Measurements from ENCODE around the gene CIDEC. TPM values are rescaled to one million over a fixed set of nuclear protein-coding genes. Genes with fewer than 3 reads are reported as not detected.
"Not testable (repeated sequence)": the region's sequence is repeated elsewhere in the genome, so short reads cannot be mapped to it uniquely, and the experiment has no call there.

CIDEC gene
- total and polyA plus RNA-seq, 2 donors, result 0.14 to 0.91 TPM

- Histone ChIP-seq H3K9me3 (ENCODE audit: control insufficient read depth in 2 of 2, insufficient read depth in 1 of 2, low read length in 1 of 2) (no peaks in the 10 kb centered on the region), H3K4me3 (ENCODE audit: low read length in 2 of 2) (no peak overlapping the region), H3K27me3 (ENCODE audit: control insufficient read depth in 2 of 2, insufficient read depth in 1 of 2, low read length in 1 of 2) (peaks cover 0 to 26% of the 10 kb centered on the region in 2 donors), H3K36me3 (ENCODE audit: control insufficient read depth in 2 of 2, insufficient read depth in 2 of 2, low read length in 1 of 2) (no peaks in the 10 kb centered on the region), H3K4me1 (ENCODE audit: control insufficient read depth in 2 of 2, insufficient read depth in 2 of 2, low read length in 2 of 2) (peaks cover 0 to 2% of the 10 kb centered on the region in 2 donors), H3K27ac (ENCODE audit: low read depth in 1 of 2, low read length in 1 of 2) (no peak overlapping the region)
- 97% methylated on average over 12 of the region's 12 CpGs for WGBS
- DNase-seq (ENCODE audit: low read depth in 6 of 9, low spot score in 9 of 9), result no peak
Measured at GRCh38 chr3:9859530-9860025, 20.5 kb downstream of the CIDEC start.

GRCh38 chr3:9855594-9855993 lies 24.5 kb downstream of the CIDEC start:
- no peak overlapping the region for H3K4me3 ChIP-seq (ENCODE audit: low read length in 2 of 2)
- DNase-seq (ENCODE audit: low read depth in 6 of 9, low spot score in 9 of 9), result no peak
- H3K27ac ChIP-seq (ENCODE audit: low read depth in 1 of 2, low read length in 1 of 2), result no peak overlapping the region
- 99% methylated on average over 3 of the region's 3 CpGs for WGBS
- H3K27me3 ChIP-seq (ENCODE audit: control insufficient read depth in 2 of 2, insufficient read depth in 1 of 2, low read length in 1 of 2), result peaks cover 0 to 2% of the 10 kb centered on the region in 2 donors
- no peaks in the 10 kb centered on the region for H3K4me1 ChIP-seq (ENCODE audit: control insufficient read depth in 2 of 2, insufficient read depth in 2 of 2, low read length in 2 of 2)
- H3K36me3 ChIP-seq (ENCODE audit: control insufficient read depth in 2 of 2, insufficient read depth in 2 of 2, low read length in 1 of 2), result no peaks in the 10 kb centered on the region
- no peaks in the 10 kb centered on the region for H3K9me3 ChIP-seq (ENCODE audit: control insufficient read depth in 2 of 2, insufficient read depth in 1 of 2, low read length in 1 of 2)

GRCh38 chr3:9854291-9854940 lies 25.6 kb downstream of the CIDEC start:
- not testable (repeated sequence) for H3K4me1 ChIP-seq (ENCODE audit: control insufficient read depth in 2 of 2, insufficient read depth in 2 of 2, low read length in 2 of 2); DNase-seq (ENCODE audit: low read depth in 6 of 9, low spot score in 9 of 9); H3K9me3 ChIP-seq (ENCODE audit: control insufficient read depth in 2 of 2, insufficient read depth in 1 of 2, low read length in 1 of 2); H3K4me3 ChIP-seq (ENCODE audit: low read length in 2 of 2); H3K36me3 ChIP-seq (ENCODE audit: control insufficient read depth in 2 of 2, insufficient read depth in 2 of 2, low read length in 1 of 2); H3K27me3 ChIP-seq (ENCODE audit: control insufficient read depth in 2 of 2, insufficient read depth in 1 of 2, low read length in 1 of 2); H3K27ac ChIP-seq (ENCODE audit: low read depth in 1 of 2, low read length in 1 of 2)
- 93% methylated on average over 11 of the region's 11 CpGs for WGBS

- H3K27me3 ChIP-seq (ENCODE audit: control insufficient read depth in 2 of 2, insufficient read depth in 1 of 2, low read length in 1 of 2), result peaks cover 0 to 2% of the 10 kb centered on the region in 2 donors
- H3K4me1 ChIP-seq (ENCODE audit: control insufficient read depth in 2 of 2, insufficient read depth in 2 of 2, low read length in 2 of 2), result no peaks in the 10 kb centered on the region
- WGBS, result 98% methylated on average over 6 of the region's 6 CpGs
- no peak overlapping the region for H3K4me3 ChIP-seq (ENCODE audit: low read length in 2 of 2)
- no peaks in the 10 kb centered on the region for H3K9me3 ChIP-seq (ENCODE audit: control insufficient read depth in 2 of 2, insufficient read depth in 1 of 2, low read length in 1 of 2)
- H3K27ac ChIP-seq (ENCODE audit: low read depth in 1 of 2, low read length in 1 of 2), result no peak overlapping the region
- H3K36me3 ChIP-seq (ENCODE audit: control insufficient read depth in 2 of 2, insufficient read depth in 2 of 2, low read length in 1 of 2), result no peaks in the 10 kb centered on the region
- no peak for DNase-seq (ENCODE audit: low read depth in 6 of 9, low spot score in 9 of 9)
Measured at GRCh38 chr3:9852528-9852927, 27.5 kb downstream of the CIDEC start.

- not testable (repeated sequence) for H3K4me1 ChIP-seq (ENCODE audit: control insufficient read depth in 2 of 2, insufficient read depth in 2 of 2, low read length in 2 of 2); H3K9me3 ChIP-seq (ENCODE audit: control insufficient read depth in 2 of 2, insufficient read depth in 1 of 2, low read length in 1 of 2); H3K36me3 ChIP-seq (ENCODE audit: control insufficient read depth in 2 of 2, insufficient read depth in 2 of 2, low read length in 1 of 2); H3K27ac ChIP-seq (ENCODE audit: low read depth in 1 of 2, low read length in 1 of 2); H3K27me3 ChIP-seq (ENCODE audit: control insufficient read depth in 2 of 2, insufficient read depth in 1 of 2, low read length in 1 of 2); DNase-seq (ENCODE audit: low read depth in 6 of 9, low spot score in 9 of 9); H3K4me3 ChIP-seq (ENCODE audit: low read length in 2 of 2)
- 90% methylated on average over 6 of the region's 6 CpGs for WGBS
Measured at GRCh38 chr3:9851926-9852325, 28.1 kb downstream of the CIDEC start.

GRCh38 chr3:9851383-9851782 lies 28.7 kb downstream of the CIDEC start:
- H3K27me3 ChIP-seq (ENCODE audit: control insufficient read depth in 2 of 2, insufficient read depth in 1 of 2, low read length in 1 of 2); H3K4me1 ChIP-seq (ENCODE audit: control insufficient read depth in 2 of 2, insufficient read depth in 2 of 2, low read length in 2 of 2); DNase-seq (ENCODE audit: low read depth in 6 of 9, low spot score in 9 of 9); H3K36me3 ChIP-seq (ENCODE audit: control insufficient read depth in 2 of 2, insufficient read depth in 2 of 2, low read length in 1 of 2); H3K4me3 ChIP-seq (ENCODE audit: low read length in 2 of 2); H3K9me3 ChIP-seq (ENCODE audit: control insufficient read depth in 2 of 2, insufficient read depth in 1 of 2, low read length in 1 of 2); H3K27ac ChIP-seq (ENCODE audit: low read depth in 1 of 2, low read length in 1 of 2): not testable (repeated sequence)
- WGBS, result 94% methylated on average over 6 of the region's 6 CpGs

- not testable (repeated sequence) for H3K4me3 ChIP-seq (ENCODE audit: low read length in 2 of 2); H3K9me3 ChIP-seq (ENCODE audit: control insufficient read depth in 2 of 2, insufficient read depth in 1 of 2, low read length in 1 of 2); H3K4me1 ChIP-seq (ENCODE audit: control insufficient read depth in 2 of 2, insufficient read depth in 2 of 2, low read length in 2 of 2); H3K27me3 ChIP-seq (ENCODE audit: control insufficient read depth in 2 of 2, insufficient read depth in 1 of 2, low read length in 1 of 2); H3K27ac ChIP-seq (ENCODE audit: low read depth in 1 of 2, low read length in 1 of 2); H3K36me3 ChIP-seq (ENCODE audit: control insufficient read depth in 2 of 2, insufficient read depth in 2 of 2, low read length in 1 of 2)
- peak in 1 of 9 donors; percentile 40 for DNase-seq (ENCODE audit: low read depth in 6 of 9, low spot score in 9 of 9)
- WGBS, result 49% methylated on average over 4 of the region's 4 CpGs
Measured at GRCh38 chr3:9848860-9849259, 31.2 kb downstream of the CIDEC start.

- not testable (repeated sequence) for H3K27ac ChIP-seq (ENCODE audit: low read depth in 1 of 2, low read length in 1 of 2)
Measured at GRCh38 chr3:9847870-9848269, 32.2 kb downstream of the CIDEC start.

GRCh38 chr3:9846931-9847488 lies 33.0 kb downstream of the CIDEC start:
- Histone ChIP-seq H3K36me3 (ENCODE audit: control insufficient read depth in 2 of 2, insufficient read depth in 2 of 2, low read length in 1 of 2) (peaks cover 1 to 2% of the 10 kb centered on the region in 2 donors), H3K9me3 (ENCODE audit: control insufficient read depth in 2 of 2, insufficient read depth in 1 of 2, low read length in 1 of 2) (peaks cover 0 to 8% of the 10 kb centered on the region in 2 donors), H3K4me3 (ENCODE audit: low read length in 2 of 2) (no peak overlapping the region), H3K4me1 (ENCODE audit: control insufficient read depth in 2 of 2, insufficient read depth in 2 of 2, low read length in 2 of 2) (peaks cover 9 to 17% of the 10 kb centered on the region in 2 donors), H3K27me3 (ENCODE audit: control insufficient read depth in 2 of 2, insufficient read depth in 1 of 2, low read length in 1 of 2) (no peaks in the 10 kb centered on the region), H3K27ac (ENCODE audit: low read depth in 1 of 2, low read length in 1 of 2) (no peak overlapping the region)
- no peak for DNase-seq (ENCODE audit: low read depth in 6 of 9, low spot score in 9 of 9)
- WGBS, result 97% methylated on average over 6 of the region's 6 CpGs

More at GRCh38 chr3:9847870-9848269, 32.2 kb downstream of the CIDEC start:
- H3K4me3 ChIP-seq (ENCODE audit: low read length in 2 of 2); DNase-seq (ENCODE audit: low read depth in 6 of 9, low spot score in 9 of 9); H3K9me3 ChIP-seq (ENCODE audit: control insufficient read depth in 2 of 2, insufficient read depth in 1 of 2, low read length in 1 of 2); H3K27me3 ChIP-seq (ENCODE audit: control insufficient read depth in 2 of 2, insufficient read depth in 1 of 2, low read length in 1 of 2); H3K36me3 ChIP-seq (ENCODE audit: control insufficient read depth in 2 of 2, insufficient read depth in 2 of 2, low read length in 1 of 2): not testable (repeated sequence)
- H3K4me1 ChIP-seq (ENCODE audit: control insufficient read depth in 2 of 2, insufficient read depth in 2 of 2, low read length in 2 of 2), result peaks cover 7 to 13% of the 10 kb centered on the region in 2 donors
- WGBS, result 79% methylated on average over 9 of the region's 9 CpGs
